ENCODE measurements around the gene GATAD1.
"Not testable (repeated sequence)": the region's sequence is repeated elsewhere in the genome, so short reads cannot be mapped to it uniquely, and the experiment has no call there.

The GATAD1 gene

GRCh38 chr7:92437956-92438491, 9.3 kb upstream of the GATAD1 start:
- Mint-ChIP-seq H3K4me3 (no peak overlapping the region), H3K36me3 (ENCODE audit: low read depth) (no peaks in the 10 kb centered on the region), H3K9me3 (peaks cover 10% of the 10 kb centered on the region), H3K4me1 (no peaks in the 10 kb centered on the region), H3K27me3 (ENCODE audit: low read depth, poor library complexity) (peaks cover 3% of the 10 kb centered on the region), H3K27ac (no peak overlapping the region)
- TF ChIP-seq, protein P1, sequence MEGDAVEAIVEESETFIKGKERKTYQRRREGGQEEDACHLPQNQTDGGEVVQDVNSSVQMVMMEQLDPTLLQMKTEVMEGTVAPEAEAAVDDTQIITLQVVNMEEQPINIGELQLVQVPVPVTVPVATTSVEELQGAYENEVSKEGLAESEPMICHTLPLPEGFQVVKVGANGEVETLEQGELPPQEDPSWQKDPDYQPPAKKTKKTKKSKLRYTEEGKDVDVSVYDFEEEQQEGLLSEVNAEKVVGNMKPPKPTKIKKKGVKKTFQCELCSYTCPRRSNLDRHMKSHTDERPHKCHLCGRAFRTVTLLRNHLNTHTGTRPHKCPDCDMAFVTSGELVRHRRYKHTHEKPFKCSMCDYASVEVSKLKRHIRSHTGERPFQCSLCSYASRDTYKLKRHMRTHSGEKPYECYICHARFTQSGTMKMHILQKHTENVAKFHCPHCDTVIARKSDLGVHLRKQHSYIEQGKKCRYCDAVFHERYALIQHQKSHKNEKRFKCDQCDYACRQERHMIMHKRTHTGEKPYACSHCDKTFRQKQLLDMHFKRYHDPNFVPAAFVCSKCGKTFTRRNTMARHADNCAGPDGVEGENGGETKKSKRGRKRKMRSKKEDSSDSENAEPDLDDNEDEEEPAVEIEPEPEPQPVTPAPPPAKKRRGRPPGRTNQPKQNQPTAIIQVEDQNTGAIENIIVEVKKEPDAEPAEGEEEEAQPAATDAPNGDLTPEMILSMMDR (IDR thresholded peaks at IDR 0.05): no peak
- DNase-seq: no peak

DNA sequence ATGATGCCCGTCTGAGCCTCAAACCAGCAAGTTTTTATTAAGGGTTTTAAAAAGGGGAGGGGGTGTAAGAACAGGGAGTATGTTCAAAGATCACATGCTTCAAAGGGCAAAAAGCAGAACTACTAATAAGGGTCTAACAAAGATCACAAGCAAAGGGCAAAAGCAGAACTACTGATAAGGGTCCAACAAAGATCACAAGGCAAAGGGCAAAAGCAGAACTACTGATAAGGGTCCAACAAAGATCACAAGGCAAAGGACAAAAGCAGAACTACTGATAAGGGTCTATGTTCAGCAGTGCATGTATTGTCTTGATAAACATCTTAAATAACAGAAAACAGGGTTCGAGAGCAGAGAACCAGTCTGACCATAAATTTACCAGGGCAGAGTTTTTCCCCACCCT, 4.6 kb upstream of the GATAD1 start:
- H3K27ac Mint-ChIP-seq; H3K4me1 Mint-ChIP-seq; H3K27me3 Mint-ChIP-seq (ENCODE audit: low read depth, poor library complexity); DNase-seq; H3K36me3 Mint-ChIP-seq (ENCODE audit: low read depth); H3K4me3 Mint-ChIP-seq: not testable (repeated sequence)
- peaks cover 17% of the 10 kb centered on the region for H3K9me3 Mint-ChIP-seq

GRCh38 chr7:92446869-92447344, 375 bp upstream of the GATAD1 start:
- Mint-ChIP-seq H3K4me1 (peaks cover 25% of the 10 kb centered on the region), H3K4me3 (peak overlapping the region; percentile 82)

GRCh38 chr7:92448205-92448747, 994 bp downstream of the GATAD1 start:
- peaks cover 14% of the 10 kb centered on the region for H3K36me3 Mint-ChIP-seq (ENCODE audit: low read depth)
- peak; percentile 14 for DNase-seq
- no peaks in the 10 kb centered on the region for H3K27me3 Mint-ChIP-seq (ENCODE audit: low read depth, poor library complexity)
- H3K27ac Mint-ChIP-seq: peak overlapping the region; percentile 30
- peak overlapping the region; percentile 84 for H3K4me3 Mint-ChIP-seq
- TF ChIP-seq, protein P1 (IDR thresholded peaks at IDR 0.05): no peak
- peaks cover 4% of the 10 kb centered on the region for H3K9me3 Mint-ChIP-seq
- peaks cover 25% of the 10 kb centered on the region for H3K4me1 Mint-ChIP-seq

More at GRCh38 chr7:92446869-92447344, 375 bp upstream of the GATAD1 start:
- TF ChIP-seq, protein P1 (IDR thresholded peaks at IDR 0.05): peak; percentile 82
- DNase-seq: no peak
- peaks cover 11% of the 10 kb centered on the region for H3K36me3 Mint-ChIP-seq (ENCODE audit: low read depth)
- no peaks in the 10 kb centered on the region for H3K27me3 Mint-ChIP-seq (ENCODE audit: low read depth, poor library complexity)
- peaks cover 16% of the 10 kb centered on the region for H3K9me3 Mint-ChIP-seq
- no peak overlapping the region for H3K27ac Mint-ChIP-seq

DNA sequence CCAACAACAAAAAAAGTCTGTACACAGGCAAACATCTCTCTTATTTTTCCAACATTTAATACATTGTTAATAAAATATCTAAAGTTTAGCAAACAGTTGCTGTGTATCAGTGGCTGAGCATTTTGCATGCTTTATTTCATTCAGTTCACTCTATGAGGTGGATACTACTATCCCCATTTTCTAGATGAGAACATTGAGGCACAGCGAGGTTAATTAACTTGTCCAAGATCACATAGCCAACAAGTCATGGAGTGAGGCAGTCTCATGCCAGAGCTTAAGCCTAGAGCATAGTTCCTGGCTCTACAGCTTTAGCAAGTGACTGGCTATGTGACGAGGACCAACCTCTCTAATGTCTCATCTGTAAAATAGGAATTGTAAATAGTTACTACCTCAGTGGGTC, 4.4 kb downstream of the GATAD1 start:
- Mint-ChIP-seq H3K4me3 (no peak overlapping the region), H3K9me3 (no peaks in the 10 kb centered on the region), H3K4me1 (peaks cover 25% of the 10 kb centered on the region), H3K36me3 (ENCODE audit: low read depth) (peaks cover 42% of the 10 kb centered on the region), H3K27me3 (ENCODE audit: low read depth, poor library complexity) (no peaks in the 10 kb centered on the region), H3K27ac (no peak overlapping the region)
- DNase-seq: no peak
- TF ChIP-seq, protein P1 (IDR thresholded peaks at IDR 0.05): no peak

GRCh38 chr7:92456236-92456635, 9.0 kb downstream of the GATAD1 start:
- TF ChIP-seq, protein P1 (IDR thresholded peaks at IDR 0.05): no peak
- Mint-ChIP-seq H3K27me3 (ENCODE audit: low read depth, poor library complexity) (no peaks in the 10 kb centered on the region), H3K27ac (no peak overlapping the region), H3K36me3 (ENCODE audit: low read depth) (peaks cover 43% of the 10 kb centered on the region), H3K4me1 (peaks cover 5% of the 10 kb centered on the region), H3K4me3 (no peak overlapping the region), H3K9me3 (no peaks in the 10 kb centered on the region)
- no peak for DNase-seq

Measured in nephron progenitor cell (in vitro differentiated cells).